GM19467 (cell line): Measurements from ENCODE around the gene NIPAL1.

Source experiments
- ATAC-seq: cut with Tn5 transposase; IDR thresholded peaks from one replicate; pipeline ENCODE4 v1.9.1; 2021; ENCODE audit warnings: mild to moderate bottlenecking, moderate library complexity; ENCODE audit not compliant: unreplicated experiment

NIPAL1 gene

DNA sequence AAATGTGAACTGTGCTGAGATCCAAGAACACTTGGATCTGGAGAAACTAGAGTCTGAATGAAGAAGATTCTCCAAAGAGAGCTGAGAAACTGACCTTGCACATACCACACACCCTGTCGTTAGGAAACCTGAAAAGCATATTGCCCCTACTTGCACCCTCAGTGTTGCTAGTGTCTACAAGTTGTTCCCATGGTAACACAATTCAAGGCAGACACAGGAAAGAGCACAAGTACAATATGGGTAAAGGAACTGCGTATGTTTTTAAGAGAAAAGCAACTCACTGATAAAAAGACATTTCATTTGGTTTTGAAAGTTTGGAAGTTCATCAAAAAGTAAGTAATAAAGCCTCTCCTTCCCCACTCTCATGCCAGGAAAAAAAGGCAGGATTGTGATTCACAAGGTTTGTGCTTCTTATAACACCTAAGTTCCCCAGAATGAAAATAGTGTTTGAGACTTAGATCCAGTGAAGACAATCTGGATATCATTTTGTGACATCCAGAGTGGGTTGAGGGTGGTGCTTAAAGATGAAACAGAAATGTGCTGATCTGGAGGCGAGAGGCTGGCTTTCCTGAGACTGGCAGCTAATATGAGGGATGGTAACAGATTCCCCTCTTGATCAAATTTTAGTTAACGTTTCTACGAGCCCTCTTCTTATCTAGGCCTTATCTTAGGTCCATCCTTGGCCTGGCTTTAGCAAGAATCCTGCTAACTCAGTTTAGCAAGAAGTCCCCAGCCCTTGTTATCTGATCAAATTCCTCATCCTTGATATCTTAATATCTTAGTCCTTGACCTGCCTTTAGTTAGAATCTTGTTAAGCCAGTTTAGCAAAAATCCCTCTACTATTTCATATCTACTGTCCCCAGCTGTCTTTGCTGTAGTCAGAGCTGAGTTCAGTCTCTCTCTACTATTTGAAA lies 42.3 kb downstream of the NIPAL1 start:
- no peak for ATAC-seq

DNA sequence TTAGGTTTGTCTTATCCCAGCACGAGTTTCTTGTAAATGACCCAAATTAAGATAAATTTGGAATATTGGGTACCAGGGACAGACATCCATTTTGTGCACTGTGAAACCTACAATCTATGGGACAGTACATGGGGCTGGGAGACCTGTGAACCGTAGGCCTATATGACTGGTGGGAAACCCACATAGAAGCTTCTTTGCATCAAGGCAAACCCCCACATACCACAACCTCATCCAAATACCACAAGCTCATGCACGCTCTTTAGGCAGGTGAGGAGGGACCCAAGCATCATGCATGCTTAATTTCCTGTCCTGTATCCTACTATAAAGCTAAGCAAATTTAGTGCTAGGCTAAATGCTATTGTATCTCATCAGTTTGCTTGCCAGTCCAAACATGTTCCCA lies 47.8 kb downstream of the NIPAL1 start:
- no peak for ATAC-seq

DNA sequence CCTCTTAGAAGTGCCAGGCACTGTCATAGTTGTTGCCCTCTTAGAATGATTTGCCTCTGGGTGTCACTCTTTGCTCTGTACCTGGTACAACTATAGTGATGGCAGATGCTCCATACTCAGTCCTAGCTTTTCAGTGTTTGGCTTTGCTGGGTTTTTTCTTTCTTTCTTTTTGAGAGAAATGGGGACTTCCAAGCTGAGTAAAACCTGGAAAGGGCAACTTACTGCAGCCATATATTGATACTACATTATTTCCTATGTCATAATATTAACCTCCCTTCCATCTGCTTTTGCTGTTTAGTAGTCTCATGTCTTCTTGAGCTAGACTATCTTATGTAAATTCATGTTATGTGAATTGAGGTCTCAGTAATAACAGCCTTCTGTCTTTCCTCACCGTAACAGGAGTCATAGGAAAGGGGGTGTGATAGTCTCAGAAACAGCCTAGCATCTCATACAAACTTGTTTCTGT lies 49.0 kb downstream of the NIPAL1 start:
- no peak for ATAC-seq

DNA sequence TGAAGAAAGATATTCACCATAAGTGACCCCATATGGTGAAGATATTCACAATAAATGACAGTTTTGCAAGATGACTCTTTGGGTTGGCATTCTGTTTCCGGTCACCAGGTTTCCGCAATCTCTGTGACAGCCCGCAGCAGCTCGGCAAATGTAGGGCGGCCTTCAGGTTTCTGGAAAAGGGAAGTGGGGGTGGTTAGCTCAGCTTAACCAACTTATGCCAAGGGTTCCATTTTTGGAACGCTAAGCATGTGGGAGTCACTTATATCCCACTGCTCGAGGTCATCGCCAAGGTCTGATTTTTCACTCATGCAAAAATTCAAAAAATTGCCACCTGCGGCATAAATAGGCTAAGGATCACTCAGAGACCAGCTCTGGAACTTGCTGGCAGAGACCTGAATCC lies 51.0 kb downstream of the NIPAL1 start:
- no peak for ATAC-seq

DNA sequence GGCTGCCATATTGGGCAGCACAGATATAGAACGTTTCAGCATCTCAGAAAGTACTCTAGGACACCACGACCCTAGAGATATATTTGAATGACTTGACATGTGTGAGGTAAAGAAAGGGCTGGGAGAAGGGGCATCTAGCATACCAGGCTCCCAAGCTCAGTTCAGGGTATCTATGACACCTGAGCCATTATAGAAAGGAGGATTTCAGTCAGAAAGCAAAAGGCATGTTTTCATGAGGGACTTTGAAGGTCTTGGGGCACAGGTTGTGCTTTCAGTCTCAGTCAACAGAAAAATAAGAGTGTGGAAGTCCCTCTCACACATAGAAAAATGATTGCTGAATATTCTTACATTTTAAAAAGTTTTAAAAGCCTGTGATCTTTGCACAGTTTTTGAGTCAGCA lies 51.6 kb downstream of the NIPAL1 start:
- no peak for ATAC-seq

DNA sequence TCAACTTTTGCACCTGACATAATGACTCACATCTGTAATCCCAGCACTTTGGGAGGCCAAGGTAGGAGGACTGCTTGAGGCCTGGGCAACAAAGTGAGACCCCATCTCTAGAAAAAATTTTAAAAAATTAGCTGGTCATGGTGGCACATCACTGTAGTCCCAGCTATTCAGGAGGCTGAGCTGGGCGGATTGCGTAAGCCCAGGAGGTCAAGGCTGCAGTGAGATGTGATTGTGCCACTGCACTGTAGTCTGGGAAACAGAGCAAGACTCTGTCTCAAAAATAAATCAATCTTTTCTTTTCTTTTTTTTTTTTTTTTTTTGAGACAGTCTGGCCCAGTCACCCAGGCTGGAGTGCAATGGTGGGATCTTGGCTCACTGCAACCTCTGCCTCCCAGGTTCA lies 52.5 kb downstream of the NIPAL1 start:
- no peak for ATAC-seq

DNA sequence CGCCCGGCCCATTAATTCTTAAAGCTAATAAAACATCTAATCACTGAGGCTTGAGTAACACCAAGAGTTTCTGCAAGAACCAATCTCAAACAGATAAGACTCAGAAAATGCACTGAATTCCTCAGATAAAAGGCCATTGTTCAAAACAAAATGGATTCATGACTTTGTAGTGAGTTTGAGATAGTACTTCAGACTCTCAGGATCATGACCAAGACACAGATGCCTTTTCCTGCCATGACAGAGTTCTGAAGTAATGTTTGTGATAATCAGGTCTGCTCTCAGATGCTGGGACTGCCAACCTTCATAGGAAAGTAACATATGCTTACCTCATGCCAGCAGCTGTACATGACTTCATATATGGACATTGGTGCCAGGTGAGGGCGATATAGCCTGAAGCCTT lies 54.6 kb downstream of the NIPAL1 start:
- ATAC-seq, result no peak

DNA sequence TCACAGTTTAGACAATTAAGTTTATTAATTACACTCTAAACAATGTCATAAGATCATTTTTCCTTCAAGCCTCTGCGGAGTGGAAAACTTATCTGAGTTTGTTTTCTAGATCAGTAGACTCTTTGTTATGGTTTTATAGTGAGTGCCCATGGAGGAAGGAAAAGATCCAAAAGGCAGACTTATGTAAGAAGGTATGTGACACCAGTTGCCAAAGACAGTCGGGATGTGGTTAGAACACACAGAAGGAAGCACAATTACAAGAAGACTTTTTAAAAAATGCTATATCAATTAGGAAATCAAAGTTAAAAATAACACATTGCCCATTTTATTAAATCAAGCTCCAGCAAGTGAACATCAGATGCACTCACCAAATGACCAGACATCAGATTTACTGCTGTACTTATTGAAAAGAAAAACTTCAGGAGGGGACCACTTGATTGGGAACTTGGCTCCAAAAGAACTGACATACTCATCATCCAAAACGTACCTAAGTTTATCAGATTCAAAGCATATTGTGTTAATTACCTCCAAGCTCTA lies 57.1 kb downstream of the NIPAL1 start:
- no peak for ATAC-seq

DNA sequence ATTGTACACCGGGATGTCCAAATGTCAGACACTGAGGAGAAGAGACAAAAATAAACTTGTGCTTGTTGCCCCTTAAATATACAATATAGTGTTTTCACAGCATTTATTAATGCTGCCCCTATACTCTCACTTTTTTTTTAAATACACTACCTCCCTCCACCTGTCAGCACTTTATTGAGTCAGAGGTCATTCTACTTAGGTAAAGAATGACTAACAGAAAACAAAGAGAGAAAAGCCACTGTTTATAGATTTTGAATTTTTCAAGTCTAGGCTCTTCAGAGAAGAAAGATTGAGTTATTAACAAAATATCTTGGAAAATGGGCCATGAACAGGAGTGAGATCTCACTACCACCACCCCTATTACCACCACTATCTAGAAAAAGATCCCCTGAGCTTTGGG lies 58.1 kb downstream of the NIPAL1 start:
- ATAC-seq, result no peak

DNA sequence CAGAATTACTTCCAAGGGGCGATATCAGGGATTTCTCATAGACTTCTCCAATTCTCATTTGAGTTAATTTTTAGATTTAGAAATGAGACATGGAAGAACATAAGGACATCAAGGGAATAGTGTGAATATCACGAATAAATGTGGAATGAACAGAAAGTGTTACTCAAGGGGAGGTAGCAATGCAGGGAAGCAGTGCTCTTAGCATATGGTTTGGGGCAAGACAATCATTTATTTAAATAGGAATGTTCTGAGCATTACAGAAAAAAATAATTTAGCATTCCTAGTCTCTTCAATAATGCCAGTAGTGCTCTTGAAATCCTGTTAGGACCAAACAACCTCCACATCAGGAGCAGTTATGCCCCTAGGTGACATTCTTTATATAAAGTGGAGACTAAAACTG lies 61.9 kb downstream of the NIPAL1 start:
- ATAC-seq, result no peak

DNA sequence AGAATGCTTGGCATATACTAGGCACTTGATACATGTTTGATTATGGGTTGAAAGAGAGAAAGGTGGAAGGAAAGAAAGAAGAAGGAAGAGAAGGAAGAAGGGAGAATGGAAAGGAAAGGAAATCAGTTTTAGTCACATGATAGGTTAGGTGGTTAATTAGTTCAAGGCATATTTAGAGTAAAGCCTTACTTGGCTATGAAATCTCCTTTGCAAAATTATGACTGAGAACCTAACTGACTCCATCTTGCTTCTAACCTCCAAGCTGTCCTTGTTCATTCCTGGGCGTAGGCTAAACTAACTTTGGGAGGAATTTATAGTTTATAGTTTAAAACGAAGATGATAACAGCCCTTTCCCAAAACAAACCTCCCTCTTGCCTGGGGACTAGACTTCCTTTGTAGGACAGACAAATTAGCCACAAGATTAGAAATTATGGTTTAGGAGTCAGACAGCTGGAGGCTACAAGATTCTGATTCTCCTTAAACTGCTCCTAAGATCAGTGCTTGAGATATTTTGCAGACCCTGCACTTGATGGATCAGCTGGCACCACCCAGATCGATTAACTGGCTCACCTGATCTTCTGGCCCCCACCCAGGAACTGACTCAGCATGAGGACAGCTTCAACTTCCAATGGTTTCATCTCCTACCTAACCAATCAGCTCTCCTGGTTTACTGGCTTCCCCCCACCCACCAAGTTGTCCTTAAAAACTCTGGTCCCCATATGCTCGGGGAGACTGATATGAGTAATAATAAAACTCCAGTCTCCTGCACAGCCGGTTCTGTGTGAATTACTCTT lies 62.5 kb downstream of the NIPAL1 start:
- ATAC-seq, result no peak

DNA sequence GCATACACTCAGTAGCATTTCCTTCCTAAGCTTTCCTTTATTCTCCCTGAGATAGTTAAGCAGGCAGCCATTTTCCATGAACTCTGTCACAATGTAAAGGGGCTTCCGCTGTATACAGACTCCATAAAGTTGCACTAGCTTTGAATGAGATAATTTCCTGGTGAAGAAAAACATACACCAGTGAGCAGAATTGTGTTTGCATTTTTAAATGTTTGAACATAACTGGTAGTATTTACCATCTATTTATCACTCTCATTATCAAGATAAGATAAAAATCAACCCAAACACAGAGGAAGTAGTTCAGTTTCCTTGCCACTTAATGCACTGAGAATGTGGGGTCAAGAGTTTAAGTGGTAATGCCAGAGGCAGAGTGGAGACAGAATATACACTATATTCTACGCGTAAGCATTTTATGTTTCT lies 63.4 kb downstream of the NIPAL1 start:
- ATAC-seq, result no peak

DNA sequence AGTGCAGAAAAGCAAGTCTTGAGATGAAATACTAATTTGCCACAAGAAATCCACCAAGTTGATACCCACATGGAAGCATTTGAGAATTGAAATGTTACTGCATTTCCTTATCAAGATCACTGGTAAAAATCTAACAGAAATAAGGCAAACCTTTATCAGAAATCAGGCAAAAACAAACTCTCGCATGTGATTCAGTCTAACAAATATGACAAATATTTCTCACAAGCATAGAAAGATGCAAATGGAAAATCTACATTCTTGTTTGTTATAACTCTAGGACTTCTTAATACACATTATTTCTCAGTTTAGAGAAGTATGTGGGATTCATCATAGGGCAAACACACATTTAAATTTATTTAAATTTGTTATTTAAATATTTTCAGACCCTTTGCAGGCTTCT lies 64.6 kb downstream of the NIPAL1 start:
- no peak for ATAC-seq

DNA sequence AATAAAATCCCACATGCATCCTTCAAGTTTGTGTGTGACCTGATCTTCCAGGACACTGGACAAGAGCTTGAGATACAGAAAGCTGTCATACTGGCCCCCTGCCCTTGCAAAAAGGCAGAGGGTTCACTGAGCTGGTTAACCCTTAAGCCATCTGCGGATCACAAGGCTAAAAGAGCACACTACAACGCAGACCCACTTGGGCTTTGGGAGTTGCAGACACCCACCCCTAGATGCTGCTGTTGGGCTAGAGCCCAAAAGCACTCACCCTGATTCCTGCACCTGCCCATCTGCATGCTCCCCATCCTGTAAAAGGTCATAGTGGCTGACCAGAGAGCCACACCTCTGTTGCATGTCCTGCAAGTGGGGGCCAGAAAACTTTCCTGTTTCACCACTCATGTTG lies 66.4 kb downstream of the NIPAL1 start:
- no peak for ATAC-seq

DNA sequence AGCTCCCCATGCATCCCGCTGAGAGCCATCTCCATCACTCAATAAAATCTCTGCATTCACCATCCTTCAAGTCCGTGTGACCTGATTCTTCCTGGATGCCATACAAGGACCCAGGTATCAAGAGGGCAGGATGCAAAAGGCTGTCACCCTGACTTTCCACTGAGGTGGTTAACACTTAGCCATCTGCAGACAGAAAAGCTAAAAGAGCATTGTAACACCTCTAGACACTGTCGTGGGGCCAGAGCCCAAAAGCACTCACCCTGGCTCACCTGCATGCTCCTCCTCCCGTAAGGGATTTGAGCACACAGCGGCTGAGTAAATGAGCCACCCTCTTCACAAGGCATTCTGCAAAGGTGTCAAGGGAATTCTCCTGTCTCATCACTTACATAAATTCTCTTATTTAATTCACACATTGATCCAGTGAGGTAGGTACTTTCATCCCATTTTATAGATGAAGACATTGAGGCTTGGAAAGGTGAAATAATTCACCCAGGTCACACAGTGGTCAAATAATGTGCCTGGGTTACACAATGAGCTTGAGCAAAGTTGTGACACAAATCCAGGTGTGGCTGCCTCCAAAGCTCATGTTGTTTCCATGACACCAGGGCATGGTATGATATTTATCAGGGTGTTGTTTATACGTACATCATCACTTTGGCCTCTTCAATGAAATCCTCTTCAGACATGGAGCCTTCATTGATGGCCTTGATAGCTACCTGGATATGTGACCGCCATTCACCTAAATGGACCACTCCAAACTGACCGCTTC lies 69.4 kb downstream of the NIPAL1 start:
- ATAC-seq, result no peak
